Prostate gland (tissue), 2 donors: ENCODE results near the gene AUTS2. TPM values are rescaled to one million over a fixed set of nuclear protein-coding genes. Genes with fewer than 3 reads are reported as not detected.

Source experiments
- DNase-seq: peaks from one replicate; pipeline ENCODE4 v3.0.0-alpha.2; 2019; ENCODE audit warnings: low spot score
- H3K27ac ChIP-seq, 2 donors: fragments of 200-600 bp; sonication (generic); 2 replicates each; pipeline ENCODE4 v1.5.1; 2017 to 2019
- H3K27me3 ChIP-seq: fragments of 200-600 bp; sonication (generic); replicated peaks from 2 replicates; pipeline ENCODE4 v1.5.1; 2019; ENCODE audit not compliant: insufficient read depth
- H3K36me3 ChIP-seq, 2 donors: fragments of 200-600 bp; sonication (generic); 1 replicate in 1 of 2; 2 replicates in 1 of 2; pipeline versions ENCODE4 v1.5.1 to v1.8.1; 2017 to 2019
- H3K4me1 ChIP-seq: fragments of 200-600 bp; sonication (generic); replicated peaks from 2 replicates; pipeline ENCODE4 v1.5.1; 2019
- H3K4me3 ChIP-seq, 2 donors: fragments of 200-600 bp; sonication (generic); 2 replicates each; pipeline ENCODE4 v1.5.1; 2017 to 2019
- H3K9me3 ChIP-seq: fragments of 200-600 bp; sonication (generic); 2 replicates; pipeline ENCODE4 v1.5.1; 2017
- POLR2A ChIP-seq: fragments of 450-650 bp; IDR thresholded peaks from one replicate; pipeline ENCODE4 v1.6.1; 2016; ENCODE audit warnings: antibody characterized with exemption, mild to moderate bottlenecking
- POLR2AphosphoS5 ChIP-seq: sonication (generic); formaldehyde crosslinking; IDR thresholded peaks from one replicate; pipeline ENCODE4 v1.6.1; 2017; ENCODE audit warnings: antibody characterized with exemption
- WGBS: methylation state at CpG from one replicate; pipeline ENCODE4 v1.1.5; 2018; 5-methylcytosine and 5-hydroxymethylcytosine counted together
- intact Hi-C: fragments of 100-400 bp; cut with DNase I; formaldehyde crosslinking; loops from one replicate; pipeline ENCODE4 v1.14.2; 2022
- total RNA-seq, 2 donors: library from RNA; depleted of rRNA; stranded (reverse); fragments of >200 nt; gene quantifications; one replicate each; pipeline ENCODE4 v1.1.0, GENCODE V29; 2016
- TF ChIP-seq, protein P1 (sequence below), 4 experiments: fragments of 200-600 bp in 2 of 4; fragments of 450-650 bp in 2 of 4; sonication (generic) in 2 of 4; IDR thresholded peaks; 1 replicate in 3 of 4; 2 replicates in 1 of 4; pipeline ENCODE4 v1.5.1; 2016 to 2019; ENCODE audit warnings: antibody characterized with exemption in 4 of 4, mild to moderate bottlenecking in 2 of 4, moderate library complexity in 2 of 4

Gene AUTS2
- total RNA-seq, 2 donors from 2014 or later: 25.0 to 55.2 TPM

- no peaks in the 10 kb centered on the region for H3K27me3 ChIP-seq
- TF ChIP-seq POLR2A: no peak
- TF ChIP-seq, protein P1, sequence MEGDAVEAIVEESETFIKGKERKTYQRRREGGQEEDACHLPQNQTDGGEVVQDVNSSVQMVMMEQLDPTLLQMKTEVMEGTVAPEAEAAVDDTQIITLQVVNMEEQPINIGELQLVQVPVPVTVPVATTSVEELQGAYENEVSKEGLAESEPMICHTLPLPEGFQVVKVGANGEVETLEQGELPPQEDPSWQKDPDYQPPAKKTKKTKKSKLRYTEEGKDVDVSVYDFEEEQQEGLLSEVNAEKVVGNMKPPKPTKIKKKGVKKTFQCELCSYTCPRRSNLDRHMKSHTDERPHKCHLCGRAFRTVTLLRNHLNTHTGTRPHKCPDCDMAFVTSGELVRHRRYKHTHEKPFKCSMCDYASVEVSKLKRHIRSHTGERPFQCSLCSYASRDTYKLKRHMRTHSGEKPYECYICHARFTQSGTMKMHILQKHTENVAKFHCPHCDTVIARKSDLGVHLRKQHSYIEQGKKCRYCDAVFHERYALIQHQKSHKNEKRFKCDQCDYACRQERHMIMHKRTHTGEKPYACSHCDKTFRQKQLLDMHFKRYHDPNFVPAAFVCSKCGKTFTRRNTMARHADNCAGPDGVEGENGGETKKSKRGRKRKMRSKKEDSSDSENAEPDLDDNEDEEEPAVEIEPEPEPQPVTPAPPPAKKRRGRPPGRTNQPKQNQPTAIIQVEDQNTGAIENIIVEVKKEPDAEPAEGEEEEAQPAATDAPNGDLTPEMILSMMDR (IDR thresholded peaks at IDR 0.05): no peak
- H3K4me3 ChIP-seq: no peak overlapping the region
- intact Hi-C loops: no loop called here
- no peak for DNase-seq
- no peaks in the 10 kb centered on the region for H3K36me3 ChIP-seq
- 95% methylated on average over 6 of the region's 6 CpGs for WGBS
- no peak overlapping the region for H3K27ac ChIP-seq
- H3K4me1 ChIP-seq: no peaks in the 10 kb centered on the region
- no peaks in the 10 kb centered on the region for H3K9me3 ChIP-seq
Observed at GRCh38 chr7:70572571-70572970, 974.3 kb downstream of the AUTS2 start.

- no peak overlapping the region for H3K27ac ChIP-seq
- intact Hi-C loops: no loop called here
- H3K4me1 ChIP-seq: no peaks in the 10 kb centered on the region
- TF ChIP-seq POLR2AphosphoS5 (no peak), POLR2A (no peak)
- TF ChIP-seq, protein P1 (IDR thresholded peaks at IDR 0.05): no peak
- 86% methylated on average over 9 of the region's 9 CpGs for WGBS
- H3K36me3 ChIP-seq: no peaks in the 10 kb centered on the region
- H3K4me3 ChIP-seq: no peak overlapping the region
- DNase-seq: no peak
- H3K9me3 ChIP-seq: no peaks in the 10 kb centered on the region
- no peaks in the 10 kb centered on the region for H3K27me3 ChIP-seq
Observed at GRCh38 chr7:70573071-70573661, 974.9 kb downstream of the AUTS2 start.

DNA sequence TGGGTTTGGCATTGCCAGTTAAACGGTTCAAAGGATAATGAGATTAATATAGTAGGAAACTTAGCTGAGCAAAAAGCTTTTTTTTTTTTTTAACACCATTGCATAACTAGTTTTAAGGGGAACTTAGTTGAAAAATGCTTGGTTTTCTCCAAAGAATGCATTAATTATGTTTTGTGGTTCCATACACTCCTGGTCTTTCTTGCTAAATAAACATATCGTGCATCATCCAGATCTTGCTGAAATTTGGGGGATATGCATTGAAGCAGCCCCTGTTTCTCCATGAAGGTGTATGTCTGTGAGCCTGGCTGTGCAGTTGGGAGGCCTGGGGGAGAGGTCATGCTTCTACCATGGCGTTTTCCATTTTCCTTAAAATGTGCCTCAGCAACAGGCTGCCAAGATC, 975.4 kb downstream of the AUTS2 start:
- Histone ChIP-seq H3K4me3 (no peak overlapping the region), H3K27me3 (no peaks in the 10 kb centered on the region), H3K4me1 (no peaks in the 10 kb centered on the region), H3K9me3 (no peaks in the 10 kb centered on the region), H3K27ac (no peak overlapping the region), H3K36me3 (no peaks in the 10 kb centered on the region)
- WGBS: 95% methylated on average over 3 of the region's 3 CpGs
- intact Hi-C loops: no loop called here
- TF ChIP-seq POLR2A: no peak
- TF ChIP-seq, protein P1 (IDR thresholded peaks at IDR 0.05): no peak
- no peak for TF ChIP-seq POLR2AphosphoS5
- no peak for DNase-seq

DNA sequence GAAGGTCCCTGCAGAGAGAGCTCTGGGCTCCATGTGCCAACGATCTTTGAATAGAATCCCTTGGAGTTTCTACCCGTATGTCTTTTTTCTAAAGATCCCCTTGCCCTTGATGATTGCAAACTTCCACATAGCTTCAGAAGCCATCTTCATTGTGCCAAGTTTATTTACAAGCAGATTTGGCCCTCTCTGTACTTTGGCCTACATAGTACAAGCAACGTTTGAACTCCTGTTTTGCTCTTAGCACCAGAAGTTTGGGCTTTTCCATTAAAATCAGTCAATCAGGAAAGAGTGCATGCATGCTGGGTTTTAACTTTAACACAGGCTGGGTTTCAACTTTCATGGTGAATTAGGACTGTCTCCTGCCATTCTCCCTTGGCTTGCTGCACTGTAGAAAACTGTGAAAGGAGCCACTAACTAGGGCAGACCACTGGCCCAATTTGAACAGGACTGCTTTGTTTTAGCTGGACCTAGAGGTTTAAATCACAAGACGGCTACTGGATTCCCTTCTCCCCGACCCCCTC, 976.1 kb downstream of the AUTS2 start:
- Histone ChIP-seq H3K9me3 (no peaks in the 10 kb centered on the region), H3K27ac (no peak overlapping the region), H3K4me3 (no peak overlapping the region), H3K27me3 (no peaks in the 10 kb centered on the region), H3K4me1 (no peaks in the 10 kb centered on the region), H3K36me3 (no peaks in the 10 kb centered on the region)
- no peak for DNase-seq
- intact Hi-C loops: no loop called here
- WGBS: 84% methylated on average over 5 of the region's 5 CpGs
- TF ChIP-seq, protein P1 (IDR thresholded peaks at IDR 0.05): no peak
- TF ChIP-seq POLR2A (no peak), POLR2AphosphoS5 (no peak)
